GM12891 (cell line): ENCODE results near the gene ZBTB47.

Experiments used
- DNase-seq: peaks from one replicate; pipeline ENCODE4 v3.0.0; 2011; ENCODE audit warnings: low spot score; ENCODE audit not compliant: insufficient read length
- FAIRE-seq: peaks from 2 replicates; lab custom pipeline; 2011; peaks lifted over from hg19 to GRCh38; lab: Jason Lieb, UNC
- PAX5 ChIP-seq: IDR thresholded peaks from 2 replicates; pipeline ENCODE4 v1.6.1; 2011; ENCODE audit warnings: low read length, moderate library complexity, mild to moderate bottlenecking; ENCODE audit not compliant: insufficient read depth, severe bottlenecking
- POLR2A ChIP-seq: IDR thresholded peaks from 2 replicates; pipeline ENCODE4 v1.6.1; 2011; ENCODE audit warnings: low read depth, low read length, control low read depth
- POLR2AphosphoS5 ChIP-seq: IDR thresholded peaks from 2 replicates; pipeline ENCODE4 v1.6.1; 2011; ENCODE audit warnings: low read depth, low read length, control low read depth
- POU2F2 ChIP-seq: IDR thresholded peaks from 2 replicates; pipeline ENCODE4 v1.6.1; 2011; ENCODE audit warnings: low read depth, mild to moderate bottlenecking, control low read depth, low read length, moderate library complexity
- SPI1 ChIP-seq: IDR thresholded peaks from 2 replicates; pipeline ENCODE4 v1.6.1; 2011; ENCODE audit warnings: low read depth, low read length, control low read depth
- TAF1 ChIP-seq: IDR thresholded peaks from 2 replicates; pipeline ENCODE4 v1.6.1; 2011; ENCODE audit warnings: low read depth, low read length, control low read depth

The ZBTB47 gene

DNA sequence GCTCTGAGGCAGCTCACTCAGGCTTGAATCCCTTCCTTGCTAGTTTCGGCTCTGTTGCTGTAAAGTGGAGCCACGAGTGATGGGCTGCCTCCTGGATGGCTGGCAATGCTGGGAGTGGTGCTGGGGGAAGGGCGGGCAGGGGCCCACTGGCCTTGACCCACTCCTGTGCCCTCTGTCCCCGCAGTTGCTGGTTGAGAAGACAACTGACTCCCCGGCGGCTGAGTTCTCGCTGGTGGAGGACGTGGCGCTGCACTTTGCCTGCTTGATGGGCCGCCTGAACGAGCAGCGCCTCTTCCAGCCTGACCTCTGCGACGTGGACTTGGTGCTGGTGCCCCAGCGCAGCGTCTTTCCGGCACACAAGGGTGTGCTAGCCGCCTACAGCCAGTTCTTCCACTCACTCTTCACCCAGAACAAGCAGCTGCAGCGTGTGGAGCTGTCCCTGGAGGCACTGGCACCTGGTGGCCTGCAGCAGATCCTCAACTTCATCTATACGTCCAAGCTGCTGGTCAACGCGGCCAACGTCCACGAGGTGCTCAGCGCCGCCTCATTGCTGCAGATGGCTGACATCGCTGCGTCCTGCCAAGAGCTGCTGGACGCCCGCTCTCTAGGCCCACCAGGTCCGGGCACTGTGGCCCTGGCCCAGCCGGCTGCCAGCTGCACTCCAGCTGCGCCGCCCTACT, 4.7 kb downstream of the ZBTB47 start:
- TF ChIP-seq PAX5 (no peak), POU2F2 (no peak), POLR2A (no peak), TAF1 (no peak), SPI1 (no peak), POLR2AphosphoS5 (no peak)
- FAIRE-seq = no peak
- DNase-seq = no peak

DNA sequence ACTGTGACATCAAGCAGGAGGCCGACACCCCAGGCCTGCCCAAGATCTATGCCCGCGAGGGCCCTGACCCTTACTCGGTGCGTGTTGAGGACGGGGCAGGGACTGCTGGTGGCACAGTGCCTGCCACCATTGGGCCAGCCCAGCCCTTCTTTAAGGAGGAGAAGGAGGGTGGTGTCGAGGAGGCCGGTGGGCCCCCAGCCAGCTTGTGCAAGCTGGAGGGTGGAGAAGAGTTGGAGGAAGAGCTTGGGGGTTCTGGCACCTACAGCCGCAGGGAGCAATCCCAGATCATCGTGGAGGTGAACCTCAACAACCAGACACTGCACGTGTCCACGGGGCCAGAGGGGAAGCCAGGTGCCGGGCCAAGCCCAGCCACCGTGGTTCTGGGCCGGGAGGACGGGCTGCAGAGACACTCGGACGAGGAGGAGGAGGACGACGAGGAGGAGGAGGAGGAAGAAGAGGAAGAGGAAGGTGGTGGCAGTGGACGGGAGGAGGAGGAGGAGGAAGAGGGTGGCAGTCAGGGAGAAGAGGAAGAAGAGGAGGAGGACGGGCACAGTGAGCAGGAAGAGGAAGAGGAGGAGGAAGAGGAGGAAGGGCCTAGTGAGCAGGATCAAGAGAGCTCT, 5.4 kb downstream of the ZBTB47 start:
- TF ChIP-seq PAX5 (no peak), TAF1 (no peak), POLR2A (no peak), POLR2AphosphoS5 (no peak), SPI1 (no peak)
- no peak for FAIRE-seq

GRCh38 chr3:42659451-42660130, 6.1 kb downstream of the ZBTB47 start:
- no peak for DNase-seq
- no peak for TF ChIP-seq POLR2A
- no peak for TF ChIP-seq SPI1
- no peak for TF ChIP-seq POLR2AphosphoS5
- TF ChIP-seq TAF1 = no peak
- TF ChIP-seq PAX5 = no peak
- no peak for TF ChIP-seq POU2F2
- FAIRE-seq = no peak

More for the DNA sequence above, 5.4 kb downstream of the ZBTB47 start:
- DNase-seq = no peak

- FAIRE-seq (no peak), DNase-seq (no peak)
- TF ChIP-seq SPI1 = no peak
- no peak for TF ChIP-seq POLR2AphosphoS5
- TF ChIP-seq POU2F2 = no peak
- no peak for TF ChIP-seq TAF1
- no peak for TF ChIP-seq PAX5
- TF ChIP-seq POLR2A = no peak
Measured at GRCh38 chr3:42660131-42660715, 6.7 kb downstream of the ZBTB47 start.

DNA sequence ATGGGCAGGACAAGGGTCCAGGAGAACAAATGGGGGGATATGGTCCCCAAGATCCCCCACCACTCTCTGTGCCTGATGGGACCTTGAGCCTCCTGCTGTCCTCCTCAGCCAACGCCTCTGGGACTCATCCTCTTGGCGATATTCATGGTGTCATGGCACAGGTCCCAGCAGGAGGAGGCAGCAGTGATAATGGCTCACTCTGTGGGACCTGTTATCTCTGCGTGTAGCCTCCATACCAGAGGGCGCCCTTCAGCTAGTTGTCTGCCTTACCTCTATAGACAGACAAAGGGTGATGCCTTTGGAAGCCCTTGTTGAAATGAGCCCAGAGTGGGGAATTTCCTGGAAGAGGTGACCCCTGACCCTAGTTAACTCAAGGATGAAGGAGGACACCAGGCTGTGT, 7.4 kb downstream of the ZBTB47 start:
- TF ChIP-seq POLR2AphosphoS5 (no peak), TAF1 (no peak), POU2F2 (no peak), POLR2A (no peak), SPI1 (no peak), PAX5 (no peak)
- FAIRE-seq (peak; percentile 43), DNase-seq (peak; percentile 37)

GRCh38 chr3:42661593-42662022, 8.1 kb downstream of the ZBTB47 start:
- TF ChIP-seq SPI1 (no peak), POLR2A (no peak), PAX5 (no peak), POLR2AphosphoS5 (no peak), POU2F2 (no peak)
- FAIRE-seq = no peak
- DNase-seq = no peak

DNA sequence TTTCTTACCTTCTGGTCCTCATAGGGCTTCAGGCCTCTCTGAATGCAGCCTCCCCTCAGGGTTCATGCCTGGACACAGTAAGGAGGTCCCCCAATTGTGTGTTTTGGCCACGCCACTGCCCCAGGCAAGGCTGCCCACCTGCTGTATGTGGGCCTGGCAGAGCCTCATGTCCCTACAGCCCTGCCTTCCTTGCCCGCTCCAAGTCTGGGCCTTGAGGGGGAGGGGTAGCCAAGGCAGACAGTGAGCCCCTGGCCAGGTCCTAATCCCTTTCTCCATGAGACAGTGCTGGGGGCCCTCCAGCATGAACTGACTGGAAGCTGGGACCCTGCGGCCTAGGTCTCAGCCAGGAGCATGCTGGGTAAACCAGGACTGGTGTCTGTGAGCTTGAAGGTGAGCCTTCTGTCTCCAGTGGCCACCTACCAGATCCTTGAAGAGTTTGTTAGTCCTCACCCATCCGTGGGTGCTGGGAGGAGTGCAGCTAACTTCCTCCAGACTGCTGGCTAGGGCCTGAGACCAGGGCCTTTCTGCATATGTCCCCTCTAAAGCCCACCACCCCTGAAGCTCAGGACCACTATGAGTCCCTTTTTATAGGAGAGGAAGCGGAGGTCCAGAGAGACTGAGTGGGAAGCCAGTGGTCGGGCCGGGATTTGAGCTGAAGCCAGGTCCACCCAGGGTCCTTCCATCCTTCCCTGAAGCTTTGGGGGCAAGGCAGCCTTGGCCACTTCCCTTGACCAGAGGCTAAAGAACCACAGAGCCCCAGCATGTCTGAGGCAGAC, 8.7 kb downstream of the ZBTB47 start:
- TF ChIP-seq POU2F2 (no peak), SPI1 (no peak), TAF1 (no peak)
- no peak for FAIRE-seq
- DNase-seq = no peak

GRCh38 chr3:42662813-42663535, 9.5 kb downstream of the ZBTB47 start:
- TF ChIP-seq POLR2AphosphoS5 (no peak), SPI1 (no peak), TAF1 (no peak), PAX5 (no peak), POLR2A (no peak), POU2F2 (no peak)
- no peak for DNase-seq
- no peak for FAIRE-seq
